Measurements from ENCODE around the gene CERS1. TPM values are rescaled to one million over a fixed set of nuclear protein-coding genes. Genes with fewer than 3 reads are reported as not detected.

The CERS1 gene
- total RNA-seq, 1 experiment from 2014 or later, result 11.4 TPM

- no peaks in the 10 kb centered on the region for H3K4me1 ChIP-seq (ENCODE audit: insufficient read depth, low read length, poor library complexity, severe bottlenecking)
- ChIA-PET POLR2A (ENCODE audit: low non-redundant PET) (no interaction called here), CTCF (no interaction called here)
- no peaks in the 10 kb centered on the region for H3K27me3 ChIP-seq (replicated peaks; ENCODE audit: insufficient read depth, low read depth, low read length, poor library complexity)
- H3K36me3 ChIP-seq (ENCODE audit: insufficient read depth, low read length, poor library complexity, severe bottlenecking), result peaks cover 94% of the 10 kb centered on the region
- no TSS peak for BruUV-seq (replicated peaks)
- H3K27ac ChIP-seq (ENCODE audit: low read depth, low read length, poor library complexity, severe bottlenecking), result no peak overlapping the region
- no peak overlapping the region for H3K4me3 ChIP-seq (ENCODE audit: low read depth, low read length, poor library complexity, severe bottlenecking)
- no peaks in the 10 kb centered on the region for H3K9me3 ChIP-seq (ENCODE audit: low read depth, low read length, poor library complexity, severe bottlenecking)
- TF ChIP-seq CTCF (conservative IDR thresholded peaks at IDR 0.05; ENCODE audit: low read depth, low read length) (no peak), EZH2 (IDR thresholded peaks at IDR 0.05; ENCODE audit: borderline replicate concordance, low read depth, low read length, poor library complexity, severe bottlenecking) (no peak)
- DNase-seq (ENCODE audit: low spot score), result no peak
- intact Hi-C loops (cut with micrococcal nuclease; ENCODE audit: unreplicated experiment), result no loop called here
Observed at GRCh38 chr19:18854982-18855381, 41.0 kb downstream of the CERS1 start.

DNA sequence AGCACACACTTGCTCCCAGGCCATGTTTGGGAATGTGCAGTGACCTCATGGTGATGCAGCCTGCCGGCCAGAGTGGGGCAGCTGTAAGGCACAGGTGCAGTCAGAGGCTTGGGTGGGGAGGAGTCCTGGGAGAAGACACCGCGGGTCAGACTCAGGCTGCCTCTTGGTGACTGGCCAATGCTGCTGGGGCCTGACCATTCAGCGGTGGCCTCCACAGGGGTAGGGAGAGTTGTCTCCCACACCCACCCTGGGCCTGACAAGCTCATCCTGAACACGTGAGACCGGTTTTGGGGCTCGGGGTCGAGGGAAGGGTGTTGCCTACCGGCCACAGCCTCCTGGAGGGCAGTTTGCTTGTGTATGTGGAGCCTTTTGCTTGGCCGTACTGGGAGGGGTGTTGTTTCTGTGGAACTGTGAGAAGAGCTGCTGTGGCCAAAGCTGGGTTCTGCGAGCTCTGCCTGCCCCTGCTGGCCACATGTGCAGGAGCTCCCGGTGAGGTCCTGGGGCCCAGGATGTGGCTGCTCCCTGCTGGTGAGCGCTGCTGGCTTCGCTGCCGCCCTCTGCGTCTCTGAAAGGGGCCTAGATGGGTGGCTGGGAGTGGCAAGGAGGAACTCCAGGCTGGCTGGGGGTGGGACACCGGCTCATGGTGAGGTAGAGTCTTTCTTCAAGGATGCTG, 42.1 kb downstream of the CERS1 start:
- ChIA-PET CTCF (no interaction called here), POLR2A (ENCODE audit: low non-redundant PET) (interaction anchor here (0.7 kb wide), 1 partner anchor 175 kb away, joined by 3 read pairs; no protein-coding TSS in a partner anchor)
- Histone ChIP-seq H3K27ac (ENCODE audit: low read depth, low read length, poor library complexity, severe bottlenecking) (no peak overlapping the region), H3K27me3 (replicated peaks; ENCODE audit: insufficient read depth, low read depth, low read length, poor library complexity) (no peaks in the 10 kb centered on the region), H3K9me3 (ENCODE audit: low read depth, low read length, poor library complexity, severe bottlenecking) (no peaks in the 10 kb centered on the region), H3K4me1 (ENCODE audit: insufficient read depth, low read length, poor library complexity, severe bottlenecking) (peaks cover 6% of the 10 kb centered on the region), H3K36me3 (ENCODE audit: insufficient read depth, low read length, poor library complexity, severe bottlenecking) (peaks cover 92% of the 10 kb centered on the region), H3K4me3 (ENCODE audit: low read depth, low read length, poor library complexity, severe bottlenecking) (no peak overlapping the region)
- DNase-seq (ENCODE audit: low spot score), result no peak
- intact Hi-C loops (cut with micrococcal nuclease; ENCODE audit: unreplicated experiment), result no loop called here
- TF ChIP-seq EZH2 (IDR thresholded peaks at IDR 0.05; ENCODE audit: borderline replicate concordance, low read depth, low read length, poor library complexity, severe bottlenecking) (no peak), CTCF (conservative IDR thresholded peaks at IDR 0.05; ENCODE audit: low read depth, low read length) (no peak)
- no TSS peak for BruUV-seq (replicated peaks)

- ChIA-PET CTCF (no interaction called here), POLR2A (ENCODE audit: low non-redundant PET) (no interaction called here)
- Histone ChIP-seq H3K36me3 (ENCODE audit: insufficient read depth, low read length, poor library complexity, severe bottlenecking) (peaks cover 87% of the 10 kb centered on the region), H3K4me1 (ENCODE audit: insufficient read depth, low read length, poor library complexity, severe bottlenecking) (peaks cover 18% of the 10 kb centered on the region), H3K9me3 (ENCODE audit: low read depth, low read length, poor library complexity, severe bottlenecking) (no peaks in the 10 kb centered on the region), H3K27me3 (replicated peaks; ENCODE audit: insufficient read depth, low read depth, low read length, poor library complexity) (no peaks in the 10 kb centered on the region), H3K27ac (ENCODE audit: low read depth, low read length, poor library complexity, severe bottlenecking) (no peak overlapping the region), H3K4me3 (ENCODE audit: low read depth, low read length, poor library complexity, severe bottlenecking) (no peak overlapping the region)
- intact Hi-C loops (cut with micrococcal nuclease; ENCODE audit: unreplicated experiment), result no loop called here
- TF ChIP-seq CTCF (conservative IDR thresholded peaks at IDR 0.05; ENCODE audit: low read depth, low read length) (no peak), EZH2 (IDR thresholded peaks at IDR 0.05; ENCODE audit: borderline replicate concordance, low read depth, low read length, poor library complexity, severe bottlenecking) (no peak)
- no peak for DNase-seq (ENCODE audit: low spot score)
- BruUV-seq (replicated peaks), result no TSS peak
Observed at GRCh38 chr19:18852648-18853047, 43.3 kb downstream of the CERS1 start.
